DMS53 treated with DMSO at 0.1 percent for 48 hours (cell line): ENCODE measurements around the gene PLSCR2.
A peak's percentile ranks its signal among the peaks of the same experiment; 100 is the strongest.
"Not testable (repeated sequence)": the region's sequence is repeated elsewhere in the genome, so short reads cannot be mapped to it uniquely, and the experiment has no call there.

Source experiments
- DNase-seq: peaks from one replicate; lab custom pipeline; 2025; ENCODE audit not compliant: unreplicated experiment; lab: John Stamatoyannopoulos, UW

PLSCR2 gene, protein sequence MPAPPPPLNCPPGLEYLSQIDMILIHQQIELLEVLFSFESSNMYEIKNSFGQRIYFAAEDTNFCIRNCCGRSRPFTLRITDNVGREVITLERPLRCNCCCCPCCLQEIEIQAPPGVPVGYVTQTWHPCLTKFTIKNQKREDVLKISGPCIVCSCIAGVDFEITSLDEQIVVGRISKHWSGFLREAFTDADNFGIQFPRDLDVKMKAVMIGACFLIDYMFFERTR

GRCh38 chr3:146469150-146470017 lies at the start of gene PLSCR2:
PLSCR2 (minus strand) TSS chr3:146469561; CDS start chr3:146459904, 9,657 bp downstream.
- DNase-seq = peak; percentile 68

- DNase-seq = peak; percentile 92
Measured at GRCh38 chr3:146517684-146518435, 48.5 kb upstream of the PLSCR2 start.

DNA sequence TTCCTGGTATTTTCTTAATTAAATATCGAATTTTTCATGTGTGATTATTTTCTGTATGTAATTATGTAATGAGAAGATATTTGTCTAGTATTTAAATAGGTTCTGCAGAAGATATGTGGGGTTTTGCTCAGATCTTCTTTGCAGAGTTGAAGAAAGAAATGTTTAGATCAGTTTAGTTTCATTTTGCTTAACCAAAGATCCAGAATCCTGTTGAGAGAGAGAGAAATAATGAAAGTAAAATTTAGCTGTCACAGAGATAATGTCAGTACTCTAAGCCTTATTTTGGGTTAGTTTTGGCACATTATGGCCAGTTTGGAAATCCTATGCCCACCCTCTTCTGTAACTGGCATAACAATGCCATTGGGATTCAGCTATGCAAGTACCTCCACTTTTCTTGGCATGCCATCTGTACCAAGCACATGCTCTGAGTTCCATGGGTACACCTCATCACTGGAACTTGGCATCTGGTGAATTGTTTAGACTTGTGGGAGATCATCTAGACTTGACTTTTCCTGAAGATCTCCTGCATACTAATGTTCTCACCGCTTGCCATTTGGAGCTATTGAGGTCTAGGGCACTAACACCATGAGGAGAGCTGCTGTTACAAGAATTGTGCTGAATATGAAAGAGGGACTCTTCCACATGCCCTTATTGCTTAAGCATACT lies 44.2 kb upstream of the PLSCR2 start:
- DNase-seq = no peak

GRCh38 chr3:146511402-146512134 lies 42.2 kb upstream of the PLSCR2 start:
- peak; percentile 3 for DNase-seq

DNA sequence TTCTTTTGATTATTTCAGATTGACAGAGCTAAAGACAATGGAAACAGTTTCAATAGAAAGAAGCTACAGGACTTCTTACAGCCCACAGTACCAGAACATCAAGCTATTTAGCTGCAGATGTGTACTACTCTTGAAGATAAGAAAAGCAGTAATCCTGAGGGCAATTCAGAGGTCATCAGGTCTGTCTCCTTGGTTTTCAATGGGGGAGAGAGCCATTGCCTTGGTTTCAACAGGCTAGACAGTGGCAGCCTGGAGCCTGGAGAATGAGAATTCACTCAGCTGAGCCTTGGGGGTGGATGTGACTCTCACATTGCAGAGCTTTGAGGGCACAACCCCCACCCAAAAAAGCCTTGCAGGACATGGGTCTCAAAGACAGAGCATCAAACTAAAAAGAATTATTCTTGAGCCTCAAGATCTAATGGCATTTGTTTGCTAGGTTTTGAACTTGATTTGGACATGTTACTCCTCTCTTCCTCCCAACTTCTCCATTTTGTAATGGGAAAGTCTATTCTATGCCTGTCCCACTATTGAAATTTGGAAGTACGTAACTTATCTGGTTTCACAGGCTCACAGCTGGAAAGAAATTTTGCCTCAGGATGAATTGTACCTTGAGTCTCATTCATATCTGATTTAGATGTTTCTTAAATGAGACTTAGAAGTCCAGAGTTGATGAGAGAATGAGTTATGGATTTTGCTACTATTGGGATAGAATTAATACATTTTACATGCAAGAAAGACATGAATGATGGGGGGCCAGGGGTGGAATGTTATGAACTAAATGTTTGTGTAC lies 38.2 kb upstream of the PLSCR2 start:
- no peak for DNase-seq

DNA sequence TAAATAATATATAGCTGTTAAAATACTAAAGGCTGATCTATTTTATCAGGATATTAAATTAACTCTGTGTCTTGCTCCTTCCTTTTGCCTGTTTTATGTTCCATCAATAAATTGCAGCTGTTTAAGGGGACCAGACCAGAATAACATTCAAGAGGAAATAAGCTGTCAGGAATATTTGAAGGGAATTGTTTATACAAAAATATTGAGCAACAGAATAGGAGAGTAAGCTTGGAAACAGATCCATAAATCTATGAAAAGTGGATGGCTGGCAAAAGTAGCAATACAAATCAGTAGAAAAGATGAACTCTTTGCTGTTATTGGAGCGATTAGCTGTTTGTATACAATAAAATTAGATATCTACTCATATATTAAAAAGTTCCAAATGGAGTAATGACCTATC lies 36.2 kb upstream of the PLSCR2 start:
- DNase-seq = no peak

GRCh38 chr3:146504498-146505197 lies 35.3 kb upstream of the PLSCR2 start:
- DNase-seq = no peak

DNA sequence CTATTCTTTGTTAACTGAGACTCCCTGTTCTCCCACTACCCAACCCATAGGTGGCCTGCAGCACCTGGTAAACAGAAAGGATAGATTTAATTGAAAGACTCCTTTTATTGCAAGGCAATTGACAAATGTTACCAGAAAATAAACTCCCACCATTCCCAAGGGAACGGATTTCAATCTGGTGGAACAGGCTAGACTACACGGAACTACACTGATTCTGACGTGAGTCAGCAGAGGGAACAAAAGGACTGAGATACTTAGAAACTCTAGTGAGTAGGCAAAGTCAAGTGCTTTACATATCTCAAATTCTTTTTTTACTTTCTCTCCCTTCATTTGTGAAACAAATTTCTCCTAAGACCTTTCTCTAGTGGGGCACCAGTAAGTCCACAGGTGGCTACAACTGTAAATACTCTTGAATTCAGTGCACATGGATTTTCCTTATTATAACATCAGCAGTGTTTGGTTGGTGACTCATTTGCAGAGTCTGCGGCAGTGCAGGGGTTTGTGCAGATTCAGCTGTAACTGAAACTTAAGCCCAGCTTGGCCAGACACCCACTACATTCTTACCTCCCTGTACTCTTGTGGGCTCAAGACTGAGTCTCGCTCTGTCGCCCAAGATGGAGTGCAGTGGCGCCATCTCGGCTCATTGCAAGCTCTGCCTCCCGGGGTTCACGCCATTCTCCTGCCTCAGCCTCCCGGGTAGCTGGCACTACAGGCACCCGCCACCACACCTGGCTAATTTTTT lies 34.3 kb upstream of the PLSCR2 start:
- DNase-seq = peak; percentile 86

DNA sequence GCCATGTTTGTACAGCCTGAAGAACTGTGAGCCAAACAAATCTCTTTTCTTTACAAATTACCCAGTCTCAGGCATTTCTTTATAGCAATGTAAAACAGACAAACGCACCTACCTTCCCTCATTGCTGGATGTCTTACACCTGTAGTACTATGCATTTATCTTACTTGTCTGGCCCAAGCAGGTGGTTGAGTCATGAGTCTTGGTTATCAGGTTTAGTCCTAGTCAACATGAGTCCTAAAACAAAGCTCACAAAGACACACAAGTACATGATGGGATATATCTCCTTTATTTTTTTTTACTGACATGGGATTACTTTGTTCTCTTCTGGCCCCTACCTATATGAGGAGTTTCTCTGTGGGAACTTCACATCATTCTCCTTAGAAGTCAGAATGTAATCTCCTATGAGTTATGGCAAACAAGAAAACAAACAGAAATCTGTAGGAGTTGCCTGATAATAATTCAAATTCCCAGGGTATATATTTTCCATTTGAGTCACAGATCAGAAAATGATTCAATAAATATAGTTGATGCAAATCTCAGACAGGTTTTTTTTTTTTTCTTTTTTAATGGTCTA lies 33.6 kb upstream of the PLSCR2 start:
- no peak for DNase-seq

GRCh38 chr3:146501752-146502151 lies 32.4 kb upstream of the PLSCR2 start:
- DNase-seq = no peak

GRCh38 chr3:146499701-146500100 lies 30.3 kb upstream of the PLSCR2 start:
- DNase-seq = no peak

DNA sequence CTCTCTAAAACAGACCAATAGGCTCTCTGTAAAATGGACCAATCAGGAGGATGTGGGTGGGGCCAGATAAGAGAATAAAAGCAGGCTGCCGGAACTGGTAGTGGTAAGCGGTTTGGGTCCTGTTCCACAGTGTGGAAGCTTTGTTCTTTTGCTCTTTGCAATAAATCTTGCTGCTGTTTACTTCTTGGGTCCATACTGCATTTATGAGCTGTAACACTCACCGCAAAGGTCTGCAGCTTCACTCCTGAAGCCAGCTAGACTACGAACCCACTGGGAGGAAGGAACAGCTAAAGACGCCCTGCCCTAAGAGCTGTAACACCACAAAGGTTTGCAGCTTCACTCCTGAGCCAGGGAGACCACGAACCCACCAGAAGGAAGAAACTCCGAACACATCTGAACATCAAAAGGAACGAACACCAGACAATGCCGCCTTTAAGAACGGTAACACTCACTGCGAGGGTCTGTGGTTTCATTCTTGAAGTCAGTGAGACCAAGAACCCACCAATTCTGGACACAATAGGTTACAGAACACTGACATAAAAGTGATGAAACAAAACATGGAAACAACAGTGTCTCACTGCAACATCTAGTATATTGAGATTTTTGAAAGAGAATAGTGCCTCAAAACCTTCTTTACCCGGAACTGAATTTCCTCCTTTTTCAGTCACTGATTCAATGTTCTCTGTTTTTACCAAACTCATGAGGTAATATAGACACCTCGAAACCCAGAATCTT lies 28.8 kb upstream of the PLSCR2 start:
- DNase-seq = no peak

GRCh38 chr3:146497145-146497843 lies 27.9 kb upstream of the PLSCR2 start:
- DNase-seq = not testable (repeated sequence)

GRCh38 chr3:146496726-146497125 lies 27.4 kb upstream of the PLSCR2 start:
- no peak for DNase-seq

GRCh38 chr3:146496251-146496650 lies 26.9 kb upstream of the PLSCR2 start:
- no peak for DNase-seq

GRCh38 chr3:146493761-146494160 lies 24.4 kb upstream of the PLSCR2 start:
- DNase-seq = no peak

- DNase-seq = no peak
Measured at GRCh38 chr3:146493221-146493620, 23.9 kb upstream of the PLSCR2 start.
